K562 (cell line): ENCODE results near the gene PDZK1IP1. TPM values are rescaled to one million over a fixed set of nuclear protein-coding genes. Genes with fewer than 3 reads are reported as not detected.

Source experiments
- CGGBP1 ChIP-seq: fragments of 250-450 bp; sonication (Bioruptor Pico); IDR thresholded peaks from 2 replicates; pipeline ENCODE4 v1.9.0; 2021; ENCODE audit warnings: mild to moderate bottlenecking
- ETV1 ChIP-seq: fragments of 450-650 bp; conservative IDR thresholded peaks from 2 replicates; pipeline ENCODE4 v1.6.1; 2016; ENCODE audit warnings: missing genetic modification characterization, control low read depth, low read depth, missing compliant biosample characterization
- GTF2E2 ChIP-seq: fragments of 200-800 bp; sonication (Bioruptor generic); IDR thresholded peaks from 2 replicates; pipeline ENCODE4 v1.6.1; 2016; ENCODE audit warnings: missing genetic modification characterization, missing compliant biosample characterization
- HNRNPH1 ChIP-seq: fragments of 200-400 bp; formaldehyde crosslinking; optimal IDR thresholded peaks from 2 replicates; pipeline ENCODE3; 2017; ENCODE audit warnings: low read depth, mild to moderate bottlenecking, low read length, moderate library complexity
- KAT7 ChIP-seq: sonication (generic); formaldehyde crosslinking; IDR thresholded peaks from 2 replicates; pipeline ENCODE4 v1.8.0; 2022; ENCODE audit warnings: missing genetic modification reagents, mild to moderate bottlenecking, borderline replicate concordance
- MIER1 ChIP-seq: fragments of 450-650 bp; IDR thresholded peaks from 2 replicates; pipeline ENCODE4 v1.6.1; 2016; ENCODE audit warnings: antibody characterized with exemption, mild to moderate bottlenecking, low read depth
- MNT ChIP-seq, 2 experiments: fragments of 450-650 bp; conservative IDR thresholded peaks; 2 replicates each; pipeline ENCODE4 v1.6.1; 2017; ENCODE audit warnings: mild to moderate bottlenecking in 2 of 2, moderate library complexity in 2 of 2
- NR2F6 ChIP-seq: fragments of 450-650 bp; formaldehyde crosslinking; IDR thresholded peaks from 2 replicates; pipeline ENCODE4 v1.4.0; 2020; ENCODE audit warnings: mild to moderate bottlenecking
- PHF20 ChIP-seq: fragments of 450-650 bp; IDR thresholded peaks from 2 replicates; pipeline ENCODE4 v1.6.1; 2018; ENCODE audit not compliant: partially characterized antibody
- PTBP1 ChIP-seq: fragments of 200-400 bp; formaldehyde crosslinking; IDR thresholded peaks from 2 replicates; pipeline ENCODE4 v1.6.1; 2017; ENCODE audit warnings: low read depth, low read length
- RBM14 ChIP-seq: fragments of 200-400 bp; formaldehyde crosslinking; IDR thresholded peaks from 2 replicates; pipeline ENCODE4 v1.6.1; 2018; ENCODE audit warnings: low read depth, mild to moderate bottlenecking, low read length, moderate library complexity, borderline replicate concordance; ENCODE audit not compliant: insufficient read depth
- SAP30 ChIP-seq: fragments of 200-600 bp; sonication (generic); IDR thresholded peaks from 2 replicates; pipeline ENCODE4 v1.6.1; 2012; ENCODE audit warnings: borderline replicate concordance, low read depth, mild to moderate bottlenecking, moderate library complexity, low read length, control low read depth, inconsistent platforms; ENCODE audit not compliant: insufficient read depth, poor library complexity, severe bottlenecking
- SRSF3 ChIP-seq: fragments of 200-400 bp; formaldehyde crosslinking; IDR thresholded peaks from 2 replicates; pipeline ENCODE4 v1.6.1; 2016; ENCODE audit warnings: mild to moderate bottlenecking, low read length, moderate library complexity; ENCODE audit not compliant: insufficient read depth
- STAT5B ChIP-seq: fragments of 250-450 bp; sonication (Bioruptor Pico); IDR thresholded peaks from 2 replicates; pipeline ENCODE4 v1.8.0; 2021; ENCODE audit warnings: mild to moderate bottlenecking, inconsistent platforms
- THAP12 ChIP-seq: fragments of 250-450 bp; sonication (Bioruptor Pico); IDR thresholded peaks from 2 replicates; pipeline ENCODE4 v1.9.0; 2021; ENCODE audit warnings: mild to moderate bottlenecking, inconsistent platforms
- ZNF274 ChIP-seq: IDR thresholded peaks from 2 replicates; pipeline ENCODE4 v1.6.1; 2011; ENCODE audit warnings: low read depth, mild to moderate bottlenecking, low read length, moderate library complexity, borderline replicate concordance
- ZNF518B ChIP-seq: fragments of 250-450 bp; sonication (Bioruptor Pico); IDR thresholded peaks from 2 replicates; pipeline ENCODE4 v1.5.0; 2021; ENCODE audit warnings: mild to moderate bottlenecking, moderate library complexity
- polyA plus RNA-seq, 8 experiments: library from polyadenylated mRNA; depleted of rRNA in 4 of 8; stranded (reverse) in 5 of 8; unstranded in 3 of 8; fragments of >200 nt; fragmentation: Nextera tagmentation in 2 of 8; fragmentation: Illumina TruSeq in 1 of 8; extraction: Ambion mirVana in 2 of 8; extraction: Trizol in 1 of 8; gene quantifications; 2 replicates each; pipeline versions ENCODE4 v1.2.1 to v1.2.3, GENCODE V29; 2011 to 2014; ENCODE audit warnings: inconsistent platforms in 1 of 8, missing spikeins in 1 of 8
- total RNA-seq, 7 experiments: library from RNA; depleted of rRNA in 6 of 7; stranded (reverse); fragments of >200 nt in 6 of 7; fragmentation: Illumina TruSeq in 2 of 7; extraction: Trizol in 2 of 7; gene quantifications; 2 replicates each; pipeline versions ENCODE4 v1.2.1 to v1.2.3, GENCODE V29; 2011 to 2021; ENCODE audit warnings: low replicate concordance in 1 of 7

PDZK1IP1 gene
- total and polyA plus RNA-seq, 9 of the 15 experiments (the other 6 are each of a cell fraction or from before 2014, with no cell fraction given), result 0.17 to 0.68 (median 0.53) TPM; not detected in 2

- peak; percentile 54; the same call in 1 of the 2 replicates for TF ChIP-seq THAP12 (CRISPR knock-in tag)
- no peak for TF ChIP-seq STAT5B (CRISPR knock-in tag)
- TF ChIP-seq PTBP1, result 0 out of 2 replicates have a peak, but pooled peaks have one; percentile 62
- TF ChIP-seq SRSF3, result no peak
- TF ChIP-seq KAT7 (CRISPR knock-in tag), result peak; percentile 19; the same call in 1 of the 2 replicates
- TF ChIP-seq ZNF518B (CRISPR knock-in tag), result no peak
- TF ChIP-seq GTF2E2 (tag), result no peak
- TF ChIP-seq RBM14, result no peak
- TF ChIP-seq MNT (conservative IDR thresholded peaks at IDR 0.05), result peak; percentile 63 to 82
- no peak for TF ChIP-seq CGGBP1
- TF ChIP-seq PHF20, result peak; percentile 94
- no peak for TF ChIP-seq NR2F6
- TF ChIP-seq MIER1, result no peak
- no peak for TF ChIP-seq ZNF274
- TF ChIP-seq SAP30, result no peak
- TF ChIP-seq HNRNPH1, result no peak
- TF ChIP-seq ETV1 (tag), result peak; percentile 93
Observed at GRCh38 chr1:47179017-47179987, 10.5 kb downstream of the PDZK1IP1 start (continued).
